ENCODE measurements around the gene GALNT18.

The GALNT18 gene

DNA sequence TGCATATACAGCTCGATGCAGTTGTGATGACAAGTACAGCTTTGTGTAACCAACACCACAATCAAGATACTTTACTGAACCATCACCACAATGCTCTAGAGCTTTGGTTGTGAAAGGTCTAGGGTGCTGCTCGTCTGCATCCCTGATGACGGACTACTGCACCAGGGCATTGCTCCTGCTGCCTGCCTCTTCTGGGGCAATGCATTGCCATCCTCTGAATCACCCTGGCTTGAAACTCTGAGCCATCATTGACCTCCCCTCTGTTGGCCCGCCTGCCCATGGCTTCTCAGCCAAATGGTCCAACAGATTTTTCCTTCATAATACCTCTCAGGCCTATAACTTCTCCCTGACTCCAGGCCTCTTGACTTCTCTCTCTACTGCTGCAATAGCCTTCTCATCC is 191.4 kb downstream of the GALNT18 start:
- no peak for DNase-seq (ENCODE audit: low read depth)

- DNase-seq (ENCODE audit: low read depth): no peak
Measured at GRCh38 chr11:11428714-11429113, 193.1 kb downstream of the GALNT18 start.

GRCh38 chr11:11427542-11427941 is 194.3 kb downstream of the GALNT18 start:
- DNase-seq (ENCODE audit: low read depth): no peak

DNA sequence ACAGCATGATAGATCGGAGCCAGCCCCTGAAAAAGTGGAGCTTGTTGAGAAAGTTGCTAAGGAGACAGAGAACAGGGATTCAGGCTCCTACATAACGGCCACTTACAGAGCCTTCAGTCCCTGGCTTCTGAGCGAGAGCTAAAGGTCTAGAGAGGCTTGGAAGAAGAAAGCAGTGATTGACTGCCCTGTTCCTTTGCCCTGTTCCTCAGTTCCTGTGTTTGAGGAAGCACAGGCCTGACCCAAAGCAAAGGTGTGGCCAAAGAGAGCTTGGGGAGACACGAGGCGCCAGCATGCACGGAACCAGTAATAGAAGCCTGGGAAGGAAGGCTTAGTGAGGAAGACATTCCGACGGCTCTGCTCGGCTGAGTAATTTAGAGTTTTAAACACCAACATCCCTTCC is 194.7 kb downstream of the GALNT18 start:
- no peak for DNase-seq (ENCODE audit: low read depth)

DNA sequence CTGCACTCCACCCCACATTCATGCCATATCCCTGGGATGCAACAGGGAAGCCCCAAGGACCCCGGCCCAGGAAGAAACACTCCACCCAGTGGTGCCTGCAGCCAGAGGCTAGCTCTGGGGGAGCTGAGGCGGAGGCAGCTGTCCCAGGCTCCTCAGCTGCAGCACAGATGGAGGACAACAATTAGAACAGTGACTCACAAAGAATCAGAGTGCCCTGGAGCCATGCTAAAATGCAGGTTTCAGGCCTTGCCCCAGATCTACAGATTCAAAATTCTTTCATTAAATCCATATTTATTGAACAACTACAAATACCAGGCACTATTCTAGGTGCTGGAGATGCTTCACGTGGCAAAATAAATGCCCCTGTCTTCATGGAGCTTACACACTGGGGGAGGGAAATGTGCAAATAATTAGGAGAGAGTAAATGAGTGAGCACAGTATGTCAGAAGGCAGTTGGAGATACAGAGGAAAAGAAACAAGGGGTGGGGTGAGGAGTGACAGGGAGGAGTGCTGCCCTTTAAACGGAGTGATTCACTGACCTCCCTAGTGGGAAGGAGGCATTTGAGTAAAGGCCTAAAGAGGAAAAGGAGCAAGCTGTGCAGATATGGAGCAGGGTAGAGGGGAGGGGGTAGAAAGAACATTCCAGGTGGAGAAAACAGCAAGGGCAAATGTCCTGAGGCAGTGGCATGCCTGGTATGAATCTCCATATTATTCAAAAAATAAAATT is 195.4 kb downstream of the GALNT18 start:
- no peak for DNase-seq (ENCODE audit: low read depth)

GRCh38 chr11:11425806-11426205 is 196.0 kb downstream of the GALNT18 start:
- no peak for DNase-seq (ENCODE audit: low read depth)

DNA sequence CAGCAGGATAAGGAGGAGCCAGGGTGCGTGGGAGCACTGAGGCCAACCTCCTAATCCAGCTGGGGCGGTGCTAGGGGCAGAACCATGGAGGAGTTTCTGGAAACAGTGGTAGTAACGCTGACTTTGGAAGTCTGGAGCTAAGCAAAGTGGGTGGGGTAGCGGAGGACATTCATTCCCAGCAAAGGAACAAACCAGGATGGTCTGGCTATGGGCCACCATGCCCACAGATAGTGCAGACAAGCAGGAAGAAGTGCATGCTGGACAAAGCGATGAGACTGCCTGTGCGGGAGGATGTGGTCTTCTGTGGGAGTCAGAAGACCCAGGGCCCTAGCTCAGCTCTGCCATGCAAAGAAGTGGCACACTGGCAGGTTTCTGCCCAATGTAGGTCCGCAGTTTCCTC is 197.1 kb downstream of the GALNT18 start:
- DNase-seq (ENCODE audit: low read depth): no peak

- DNase-seq (ENCODE audit: low read depth): no peak
Measured at GRCh38 chr11:11422411-11423128, 199.2 kb downstream of the GALNT18 start.

GRCh38 chr11:11421509-11421908 is 200.3 kb downstream of the GALNT18 start:
- DNase-seq (ENCODE audit: low read depth): no peak

- DNase-seq (ENCODE audit: low read depth): no peak
Measured at GRCh38 chr11:11420899-11421285, 200.9 kb downstream of the GALNT18 start.

- DNase-seq (ENCODE audit: low read depth): no peak
Measured at GRCh38 chr11:11420191-11420898, 201.5 kb downstream of the GALNT18 start.

DNA sequence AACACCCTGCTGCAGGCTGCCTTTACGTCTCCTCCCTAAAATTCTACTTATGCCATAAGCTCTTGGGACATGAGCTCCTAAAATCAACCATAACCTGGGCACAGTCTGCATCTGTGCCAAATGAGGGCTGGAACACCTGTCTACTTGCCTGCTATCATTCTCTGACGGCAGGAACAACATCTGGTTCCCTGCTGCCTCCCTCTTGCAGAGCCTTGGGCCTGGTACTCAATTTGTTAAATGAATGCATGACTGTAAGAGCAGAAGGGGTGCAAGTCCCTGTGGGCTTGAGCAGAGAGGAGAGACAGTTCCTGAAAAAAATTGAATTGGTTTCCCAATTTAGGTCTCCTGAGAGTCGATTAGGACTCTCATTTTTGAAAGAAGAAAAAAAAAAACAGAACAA is 202.1 kb downstream of the GALNT18 start:
- DNase-seq (ENCODE audit: low read depth): no peak

DNA sequence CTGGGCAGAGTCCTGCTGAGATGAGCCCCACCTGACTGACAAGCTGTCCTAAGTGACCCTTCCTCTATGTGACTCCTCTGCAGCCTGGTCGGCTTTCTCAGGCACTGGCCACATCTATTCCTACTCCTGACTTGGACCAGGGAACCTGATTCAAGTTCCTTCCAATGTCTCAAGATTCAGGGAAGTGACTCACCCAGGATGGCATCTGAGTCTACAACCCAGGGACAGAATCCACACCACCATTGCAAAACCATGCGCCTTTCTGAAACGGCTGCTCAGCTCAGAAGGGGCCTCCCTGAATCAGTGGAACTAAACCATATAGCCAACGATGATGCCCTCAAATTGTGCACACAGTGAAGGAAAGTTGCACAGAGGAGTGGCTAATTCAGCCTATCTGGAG is 204.9 kb downstream of the GALNT18 start:
- no peak for DNase-seq (ENCODE audit: low read depth)

DNA sequence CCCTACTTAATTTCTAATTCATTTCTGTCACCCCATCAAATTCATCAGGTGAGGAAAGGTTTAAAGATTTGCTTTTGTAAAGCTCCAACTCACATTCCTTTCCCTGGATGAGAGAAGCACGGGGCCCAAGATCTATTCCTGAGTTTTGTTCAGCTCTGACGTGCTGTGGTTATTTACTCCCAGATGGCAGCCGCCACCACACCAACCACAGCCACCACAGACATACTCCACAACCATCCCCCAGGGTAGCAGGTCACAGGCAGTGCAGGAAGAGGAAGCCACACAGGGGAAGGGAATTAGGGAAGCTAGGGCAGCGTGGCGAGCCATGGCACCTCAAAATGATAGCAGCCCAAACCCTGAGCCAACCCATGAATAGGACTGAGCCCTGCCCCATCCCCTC is 205.3 kb downstream of the GALNT18 start:
- no peak for DNase-seq (ENCODE audit: low read depth)

- no peak for DNase-seq (ENCODE audit: low read depth)
Measured at GRCh38 chr11:11415901-11416300, 205.9 kb downstream of the GALNT18 start.

- DNase-seq (ENCODE audit: low read depth): no peak
Measured at GRCh38 chr11:11414996-11415395, 206.8 kb downstream of the GALNT18 start.

- no peak for DNase-seq (ENCODE audit: low read depth)
Measured at GRCh38 chr11:11413776-11414175, 208.0 kb downstream of the GALNT18 start.

DNA sequence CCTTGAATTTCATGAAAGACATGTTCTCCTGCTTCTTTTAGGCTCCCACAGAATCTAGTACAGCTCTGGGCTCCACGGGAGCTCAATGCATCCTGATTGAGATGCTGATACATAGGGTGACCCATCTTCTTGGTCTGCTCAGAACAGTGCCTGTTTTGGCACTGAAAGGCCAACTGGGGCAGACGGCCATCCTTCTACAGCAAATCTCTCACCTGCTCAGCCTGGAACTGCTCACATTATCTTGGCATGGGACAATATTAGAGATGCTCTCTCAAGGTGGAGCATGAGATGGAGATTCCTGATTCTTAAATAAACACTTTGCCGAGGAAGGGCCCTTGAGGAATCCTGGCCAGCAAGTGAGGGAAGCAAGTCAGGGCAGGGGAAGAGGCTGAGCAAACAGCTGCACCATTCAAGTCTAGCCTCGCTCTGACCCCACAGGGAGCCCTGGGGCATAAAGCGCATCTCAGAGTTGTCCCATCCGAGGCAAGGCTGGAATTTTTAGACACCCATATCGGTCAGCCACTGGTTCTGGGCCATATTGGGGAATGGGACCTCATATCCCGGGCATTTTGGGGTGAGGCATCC is 210.3 kb downstream of the GALNT18 start:
- no peak for DNase-seq (ENCODE audit: low read depth)

DNA sequence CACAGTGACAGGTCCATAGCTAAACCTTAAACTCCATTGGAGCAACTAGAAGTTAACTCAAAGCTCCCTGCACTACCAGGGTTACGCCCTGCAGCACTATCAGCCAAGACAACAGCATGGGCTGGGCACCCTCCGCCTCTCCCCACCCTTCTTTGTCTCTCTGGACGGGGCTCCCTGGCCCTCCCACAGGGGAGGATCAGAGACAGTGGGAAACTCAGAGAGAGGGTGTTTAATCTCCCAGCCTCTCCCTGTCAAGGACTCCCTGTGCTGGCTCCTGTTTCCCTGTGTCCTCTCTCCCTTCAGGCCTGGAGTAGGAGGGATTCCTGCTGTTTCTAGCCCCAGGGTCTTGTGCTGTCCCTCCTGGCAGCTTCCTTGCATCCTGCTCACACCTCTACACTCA is 211.9 kb downstream of the GALNT18 start:
- DNase-seq (ENCODE audit: low read depth): no peak

GRCh38 chr11:11409224-11409623 is 212.6 kb downstream of the GALNT18 start:
- DNase-seq (ENCODE audit: low read depth): no peak

DNA sequence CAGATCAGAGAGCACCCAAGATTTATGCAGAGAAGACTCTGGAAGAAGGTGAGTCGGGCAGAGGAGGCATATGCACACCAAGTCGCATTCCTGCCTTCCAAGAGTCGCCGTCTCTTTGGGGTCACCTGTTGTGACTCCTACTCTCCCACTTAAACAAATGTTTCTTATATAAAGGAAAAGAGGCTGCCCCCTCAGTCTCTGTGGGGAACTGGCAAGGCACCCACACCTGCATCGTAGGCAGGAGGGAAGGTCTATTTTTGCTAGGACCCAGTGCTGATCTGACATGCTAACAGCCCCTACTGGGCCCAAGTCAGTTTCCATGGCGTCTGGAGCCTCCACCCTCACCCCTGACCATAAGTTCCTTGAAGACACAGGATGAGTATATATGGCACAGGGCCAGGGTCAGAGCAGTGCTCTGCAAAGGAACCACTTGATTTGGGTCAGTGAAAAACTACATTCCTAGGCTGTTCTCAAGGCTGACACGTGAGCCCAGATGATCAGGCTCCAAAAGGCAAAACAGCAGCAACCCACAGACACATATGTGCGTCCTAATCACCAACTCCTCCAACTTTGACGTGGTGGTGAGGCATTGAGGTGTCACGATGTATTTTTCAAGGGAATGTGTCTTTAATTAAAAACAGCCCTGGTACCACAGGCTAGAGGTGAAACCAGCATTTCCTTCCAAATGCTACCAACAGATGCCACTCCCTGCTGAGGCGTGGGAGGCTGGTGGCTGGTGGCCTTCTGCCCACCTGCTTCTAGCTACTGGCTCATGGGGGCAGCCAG is 213.2 kb downstream of the GALNT18 start:
- no peak for DNase-seq (ENCODE audit: low read depth)

DNA sequence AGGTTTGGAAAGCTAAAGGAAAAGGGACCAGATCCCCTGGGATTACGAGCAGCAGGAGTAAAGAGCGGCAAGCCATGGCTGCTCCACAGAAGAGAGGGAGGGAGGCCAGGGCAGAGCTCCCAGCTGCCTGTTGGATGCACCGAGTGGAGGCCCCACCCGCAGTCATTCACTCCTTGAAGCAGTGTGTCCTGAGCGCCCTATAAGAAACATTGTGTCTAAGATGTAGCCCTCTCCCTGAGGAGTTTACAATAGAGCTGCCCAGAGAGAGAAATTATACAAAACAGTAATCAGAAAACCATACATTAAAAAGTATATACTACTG is 214.1 kb downstream of the GALNT18 start:
- DNase-seq (ENCODE audit: low read depth): no peak

Measured in activated T-helper 9 cell treated with anti-CD3 and anti-CD28 coated beads, Interleukin-2, amount 50 U/mL, for 16 hours (primary cell).